T-helper 2 cell treated with Interferon-gamma antibody and Interleukin-4, amounts not matched to agents 100 ng/mL and 5 ng/mL, for 36 hours (primary cell): Measurements from ENCODE around the gene CAPN15. TPM values are rescaled to one million over a fixed set of nuclear protein-coding genes. Genes with fewer than 3 reads are reported as not detected.

Source experiments
- intact Hi-C: fragments of 100-400 bp; cut with micrococcal nuclease; formaldehyde crosslinking; loops from one replicate; pipeline ENCODE4 v1.15.1; 2023
- total RNA-seq: library from RNA; stranded (reverse); gene quantifications from 2 replicates; pipeline ENCODE4 v1.2.3, GENCODE V29; 2022

Gene CAPN15
- total RNA-seq, 1 donor from 2014 or later = 87.2 TPM

- intact Hi-C loops = loop anchor here (5.0 kb wide), 2 partner anchors 42 to 112 kb away; partner anchors contain the start of genes METTL26, NHLRC4 and PIGQ
Observed at GRCh38 chr16:525123-525519, 2.4 kb upstream of the CAPN15 start.

GRCh38 chr16:525520-526180 is 1.9 kb upstream of the CAPN15 start:
- intact Hi-C loops = loop anchor here (5.0 kb wide), 2 partner anchors 42 to 112 kb away; partner anchors contain the start of genes METTL26, NHLRC4 and PIGQ

- intact Hi-C loops = loop anchor here (1.0 to 5.0 kb wide), 4 partner anchors 41 to 125 kb away; partner anchors contain the start of genes DECR2, METTL26, NHLRC4 and PIGQ
Observed at GRCh38 chr16:526181-527014, 1.1 kb upstream of the CAPN15 start.

GRCh38 chr16:528111-529011 is 849 bp downstream of the CAPN15 start:
- intact Hi-C loops = loop anchor here (5.0 kb wide), 2 partner anchors 39 to 109 kb away; partner anchors contain the start of genes METTL26, NHLRC4 and PIGQ

- intact Hi-C loops = loop anchor here (5.0 kb wide), 2 partner anchors 38 to 108 kb away; partner anchors contain the start of genes METTL26, NHLRC4 and PIGQ
Observed at GRCh38 chr16:529012-529575, 1.6 kb downstream of the CAPN15 start.

- intact Hi-C loops = no loop called here
Observed at GRCh38 chr16:530111-530817, 2.8 kb downstream of the CAPN15 start.

GRCh38 chr16:531494-532125 is 4.1 kb downstream of the CAPN15 start:
- intact Hi-C loops = no loop called here

- intact Hi-C loops = no loop called here
Observed at GRCh38 chr16:533391-534123, 6.0 kb downstream of the CAPN15 start.

GRCh38 chr16:534135-534534 is 6.6 kb downstream of the CAPN15 start:
- intact Hi-C loops = no loop called here

- intact Hi-C loops = no loop called here
Observed at GRCh38 chr16:534856-535445, 7.4 kb downstream of the CAPN15 start.

GRCh38 chr16:535446-536405 is 8.2 kb downstream of the CAPN15 start:
- intact Hi-C loops = no loop called here

GRCh38 chr16:536746-537145 is 9.2 kb downstream of the CAPN15 start:
- intact Hi-C loops = no loop called here

GRCh38 chr16:537415-538335 is 10.2 kb downstream of the CAPN15 start:
- intact Hi-C loops = no loop called here

GRCh38 chr16:539901-540530 is 12.5 kb downstream of the CAPN15 start:
- intact Hi-C loops = no loop called here

GRCh38 chr16:540645-541340 is 13.3 kb downstream of the CAPN15 start:
- intact Hi-C loops = no loop called here
